ENCODE measurements around the gene CS.
A peak's percentile ranks its signal among the peaks of the same experiment; 100 is the strongest.
"Not testable (repeated sequence)": the region's sequence is repeated elsewhere in the genome, so short reads cannot be mapped to it uniquely, and the experiment has no call there.

The CS gene

DNA sequence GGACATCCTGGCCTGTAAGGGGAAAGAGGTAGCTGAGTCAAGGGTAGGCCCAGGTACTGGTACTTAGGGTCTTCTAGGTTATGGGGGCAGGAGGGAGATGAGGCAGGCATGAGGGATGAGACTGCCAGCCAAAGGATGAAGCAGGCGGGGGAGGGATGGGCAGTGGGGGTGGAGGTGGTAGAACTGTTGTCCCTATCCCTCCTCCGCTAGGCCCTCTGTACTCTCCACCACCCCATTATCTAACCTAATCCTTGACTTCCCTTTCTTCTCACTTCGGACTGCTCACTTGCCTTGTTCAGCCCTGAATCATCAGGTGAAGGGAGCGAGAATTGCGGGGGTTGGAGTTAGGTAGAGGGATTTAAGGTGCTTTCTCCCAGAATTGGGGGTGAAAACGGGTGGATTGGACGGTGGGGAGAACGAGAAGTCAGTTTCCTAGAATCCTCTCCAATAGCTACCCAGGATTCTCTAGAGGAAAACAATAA, 33.1 kb upstream of the CS start:
- TF ChIP-seq, protein P1, sequence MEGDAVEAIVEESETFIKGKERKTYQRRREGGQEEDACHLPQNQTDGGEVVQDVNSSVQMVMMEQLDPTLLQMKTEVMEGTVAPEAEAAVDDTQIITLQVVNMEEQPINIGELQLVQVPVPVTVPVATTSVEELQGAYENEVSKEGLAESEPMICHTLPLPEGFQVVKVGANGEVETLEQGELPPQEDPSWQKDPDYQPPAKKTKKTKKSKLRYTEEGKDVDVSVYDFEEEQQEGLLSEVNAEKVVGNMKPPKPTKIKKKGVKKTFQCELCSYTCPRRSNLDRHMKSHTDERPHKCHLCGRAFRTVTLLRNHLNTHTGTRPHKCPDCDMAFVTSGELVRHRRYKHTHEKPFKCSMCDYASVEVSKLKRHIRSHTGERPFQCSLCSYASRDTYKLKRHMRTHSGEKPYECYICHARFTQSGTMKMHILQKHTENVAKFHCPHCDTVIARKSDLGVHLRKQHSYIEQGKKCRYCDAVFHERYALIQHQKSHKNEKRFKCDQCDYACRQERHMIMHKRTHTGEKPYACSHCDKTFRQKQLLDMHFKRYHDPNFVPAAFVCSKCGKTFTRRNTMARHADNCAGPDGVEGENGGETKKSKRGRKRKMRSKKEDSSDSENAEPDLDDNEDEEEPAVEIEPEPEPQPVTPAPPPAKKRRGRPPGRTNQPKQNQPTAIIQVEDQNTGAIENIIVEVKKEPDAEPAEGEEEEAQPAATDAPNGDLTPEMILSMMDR (conservative IDR thresholded peaks at IDR 0.05; ENCODE audit: control insufficient read depth, insufficient read depth, low read depth, low read length): no peak
- no peak for DNase-seq (ENCODE audit: low read depth)
- peak overlapping the region; percentile 80 for H3K4me3 ChIP-seq (ENCODE audit: control insufficient read depth, low read depth, low read length)

- peak overlapping the region; percentile 80 for H3K4me3 ChIP-seq (ENCODE audit: control insufficient read depth, low read depth, low read length)
- no peak for DNase-seq (ENCODE audit: low read depth)
- TF ChIP-seq, protein P1 (conservative IDR thresholded peaks at IDR 0.05; ENCODE audit: control insufficient read depth, insufficient read depth, low read depth, low read length): no peak
Measured at GRCh38 chr12:56332512-56333196, 32.5 kb upstream of the CS start.

- TF ChIP-seq, protein P1 (conservative IDR thresholded peaks at IDR 0.05; ENCODE audit: control insufficient read depth, insufficient read depth, low read depth, low read length): no peak
- DNase-seq (ENCODE audit: low read depth): no peak
- no peak overlapping the region for H3K4me3 ChIP-seq (ENCODE audit: control insufficient read depth, low read depth, low read length)
Measured at GRCh38 chr12:56330936-56331490, 30.9 kb upstream of the CS start.

GRCh38 chr12:56326533-56326932, 26.4 kb upstream of the CS start:
- TF ChIP-seq, protein P1 (conservative IDR thresholded peaks at IDR 0.05; ENCODE audit: control insufficient read depth, insufficient read depth, low read depth, low read length): no peak
- DNase-seq (ENCODE audit: low read depth): no peak

DNA sequence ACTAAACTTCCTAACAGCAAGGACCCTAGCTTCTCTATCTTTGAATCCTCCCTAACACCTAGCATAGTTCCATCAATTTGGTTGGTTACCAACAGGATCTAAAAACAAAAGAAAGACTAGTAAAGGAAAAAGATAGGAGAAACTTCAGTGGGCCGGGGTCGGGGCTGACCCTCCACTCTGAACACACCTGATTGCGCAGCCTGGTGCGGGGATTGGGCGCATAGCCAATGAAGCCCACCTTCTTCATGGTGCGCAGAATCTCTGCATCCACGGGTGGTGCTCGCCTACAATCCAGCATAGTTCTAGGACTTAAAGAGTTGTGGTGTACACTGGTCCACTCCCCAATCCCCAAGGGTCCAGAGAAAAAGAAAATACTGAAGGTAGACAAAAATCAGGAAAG, 26.0 kb upstream of the CS start:
- no peak for DNase-seq (ENCODE audit: low read depth)
- TF ChIP-seq, protein P1 (conservative IDR thresholded peaks at IDR 0.05; ENCODE audit: control insufficient read depth, insufficient read depth, low read depth, low read length): no peak
- no peak overlapping the region for H3K4me3 ChIP-seq (ENCODE audit: control insufficient read depth, low read depth, low read length)

More at GRCh38 chr12:56326533-56326932, 26.4 kb upstream of the CS start:
- no peak overlapping the region for H3K4me3 ChIP-seq (ENCODE audit: control insufficient read depth, low read depth, low read length)

DNA sequence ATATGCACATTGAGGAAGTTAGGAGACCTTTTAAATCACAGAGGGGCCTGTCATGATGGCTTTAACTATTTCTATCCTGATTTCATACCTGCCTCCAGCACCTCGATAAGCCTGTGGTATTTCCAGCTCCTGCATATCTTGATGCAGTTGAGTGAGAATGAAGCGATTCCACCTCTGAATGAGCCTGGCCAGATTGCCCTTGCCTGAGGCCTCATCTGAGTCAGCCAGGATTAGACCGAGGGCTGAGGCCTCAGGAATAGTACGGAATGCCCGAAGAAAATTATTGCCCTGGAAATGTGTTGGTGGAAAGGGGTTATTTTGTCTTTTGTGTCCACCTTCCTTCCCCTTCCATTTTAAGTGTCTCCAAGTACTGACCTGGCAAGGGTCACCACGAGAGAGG, 24.1 kb upstream of the CS start:
- TF ChIP-seq, protein P1 (conservative IDR thresholded peaks at IDR 0.05; ENCODE audit: control insufficient read depth, insufficient read depth, low read depth, low read length): no peak
- DNase-seq (ENCODE audit: low read depth): no peak
- H3K4me3 ChIP-seq (ENCODE audit: control insufficient read depth, low read depth, low read length): no peak overlapping the region

GRCh38 chr12:56321610-56322009, 21.5 kb upstream of the CS start:
- not testable (repeated sequence) for H3K4me3 ChIP-seq (ENCODE audit: control insufficient read depth, low read depth, low read length); DNase-seq (ENCODE audit: low read depth)

Measured in fibroblast of mammary gland (primary cell).